Activated CD4-positive, alpha-beta T cell treated with anti-CD3 and anti-CD28 coated beads for 4 hours (primary cell): ENCODE measurements around the gene MPRIP.
"Not testable (repeated sequence)": the region's sequence is repeated elsewhere in the genome, so short reads cannot be mapped to it uniquely, and the experiment has no call there.

Source experiments
- DNase-seq, 2 donors: peaks; one replicate each; pipeline ENCODE4 v3.0.0-alpha.2; 2020

Gene MPRIP

DNA sequence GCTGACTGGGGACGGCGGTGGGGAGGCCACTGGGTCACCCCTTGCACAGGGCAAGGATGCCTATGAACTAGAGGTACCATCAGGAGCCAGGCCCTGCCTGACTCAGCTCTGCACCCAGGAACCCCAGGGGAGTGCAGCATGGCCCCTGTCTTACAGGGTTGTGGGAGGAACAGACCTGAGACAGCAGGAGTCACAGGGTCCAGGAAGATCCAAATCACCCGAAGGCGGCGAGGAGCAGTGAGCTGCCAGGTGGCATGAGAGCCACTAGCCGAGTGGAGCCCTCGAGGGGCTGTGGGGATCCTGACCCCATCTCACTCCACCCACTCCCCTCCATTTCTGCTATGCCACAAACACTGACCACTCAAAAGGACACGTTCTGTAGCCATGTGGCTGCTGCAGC is 133.1 kb downstream of the MPRIP start:
- no peak for DNase-seq

- DNase-seq = no peak
Measured at GRCh38 chr17:17175917-17176316, 133.7 kb downstream of the MPRIP start.

DNA sequence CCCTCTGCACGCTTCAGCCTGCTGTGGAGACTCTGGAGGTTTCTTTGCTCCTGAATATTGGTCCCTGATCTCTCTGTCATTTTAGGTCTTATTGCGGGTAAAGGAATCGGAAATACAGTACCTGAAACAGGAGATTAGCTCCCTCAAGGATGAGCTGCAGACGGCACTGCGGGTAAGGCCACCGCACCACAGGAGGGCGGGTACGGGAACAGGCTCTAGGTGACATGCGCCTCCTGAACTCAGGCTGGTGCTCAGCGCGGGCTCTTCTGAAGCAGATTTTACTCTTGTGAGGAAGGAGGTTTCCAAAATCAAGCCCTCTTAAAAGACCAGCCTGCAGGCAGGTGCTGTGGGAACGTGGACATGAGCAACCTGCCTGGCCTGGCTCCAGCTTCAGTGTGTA is 134.1 kb downstream of the MPRIP start:
- peak in 1 of 2 donors; percentile 26 for DNase-seq

- no peak for DNase-seq
Measured at GRCh38 chr17:17177176-17177575, 134.9 kb downstream of the MPRIP start.

DNA sequence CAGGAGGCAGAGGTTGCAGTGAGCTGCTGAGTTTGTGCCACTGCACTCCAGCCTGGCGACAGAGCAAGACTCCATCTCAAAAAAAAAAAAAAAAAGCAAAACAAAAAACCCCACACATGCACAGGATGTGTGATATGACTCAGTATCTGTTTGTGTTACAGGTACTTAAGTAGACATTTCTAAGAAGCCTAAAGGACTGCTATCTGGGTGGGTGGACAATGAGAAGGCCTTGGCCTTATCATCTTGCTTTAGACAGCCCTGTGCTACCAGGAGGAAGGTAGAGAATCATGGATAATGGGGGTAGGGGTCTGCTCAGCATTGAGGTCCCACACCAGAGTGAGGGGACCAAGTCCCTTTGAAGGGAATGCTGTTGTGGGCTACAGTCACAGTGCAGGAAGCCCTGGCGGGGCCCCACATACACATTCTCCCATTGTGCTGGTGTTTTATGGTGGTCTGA is 137.1 kb downstream of the MPRIP start:
- DNase-seq = no peak

DNA sequence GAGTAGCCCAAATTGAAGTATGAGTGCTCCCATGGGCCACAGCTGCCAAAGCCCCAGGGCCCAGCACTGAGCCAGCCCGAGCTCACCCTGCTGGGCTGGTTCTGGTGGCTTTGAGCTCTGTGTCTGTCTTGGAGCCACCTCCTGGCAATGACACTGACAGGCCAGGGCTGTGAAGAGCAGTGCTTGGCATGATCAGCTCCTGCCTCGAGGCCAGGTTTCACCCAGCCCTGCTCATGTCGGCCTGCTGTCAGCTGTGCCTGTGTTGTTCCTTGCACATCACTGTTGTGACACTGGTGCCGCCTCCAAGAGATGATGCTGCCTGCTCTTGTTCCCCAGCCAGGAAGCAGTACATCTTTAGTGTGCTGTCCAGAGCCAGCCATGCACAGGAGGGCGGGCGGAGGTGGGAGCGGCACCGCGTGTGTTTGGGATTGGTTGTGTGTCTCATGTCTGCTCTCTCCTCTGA is 137.9 kb downstream of the MPRIP start:
- DNase-seq = no peak

DNA sequence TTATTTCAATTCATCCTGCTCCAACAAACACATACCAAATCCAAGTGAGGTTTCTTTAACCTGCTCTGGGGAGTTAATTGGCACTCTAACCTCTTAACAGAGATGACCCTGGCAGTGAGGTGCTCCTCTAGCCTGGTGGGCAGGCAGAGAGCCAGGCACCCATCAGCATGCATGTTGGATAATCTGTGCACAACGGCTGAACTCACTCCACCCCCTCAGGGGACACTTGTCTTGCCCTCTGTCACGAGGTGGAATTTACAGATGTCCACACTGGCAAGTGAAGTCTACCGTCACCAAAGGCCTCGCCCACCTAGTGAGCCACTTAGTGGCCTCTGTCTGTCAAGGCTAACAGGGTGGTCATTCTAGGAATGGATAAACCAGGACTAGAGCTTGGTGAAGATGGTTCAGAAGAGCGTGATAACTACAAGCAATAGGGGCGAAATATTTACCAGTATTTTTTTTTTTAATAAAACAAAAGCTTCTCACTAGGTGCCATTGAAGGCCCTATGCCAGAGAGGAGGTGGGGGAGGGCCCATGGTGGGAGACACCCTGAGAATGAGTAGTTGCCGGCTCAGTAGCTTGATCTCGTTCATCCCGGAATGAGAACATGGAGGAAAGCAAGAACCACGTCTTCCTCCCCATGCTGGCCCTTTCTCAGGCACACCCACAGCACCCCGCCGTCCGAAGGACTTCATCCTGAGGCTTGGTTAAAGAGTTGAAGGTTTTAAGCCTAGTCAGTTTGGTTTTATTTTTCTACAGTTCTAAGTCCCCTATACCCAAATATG is 138.7 kb downstream of the MPRIP start:
- DNase-seq = no peak

- peak; percentile 50 to 62 for DNase-seq
Measured at GRCh38 chr17:17181666-17182597, 139.7 kb downstream of the MPRIP start.

- no peak for DNase-seq
Measured at GRCh38 chr17:17182598-17183136, 140.4 kb downstream of the MPRIP start.

DNA sequence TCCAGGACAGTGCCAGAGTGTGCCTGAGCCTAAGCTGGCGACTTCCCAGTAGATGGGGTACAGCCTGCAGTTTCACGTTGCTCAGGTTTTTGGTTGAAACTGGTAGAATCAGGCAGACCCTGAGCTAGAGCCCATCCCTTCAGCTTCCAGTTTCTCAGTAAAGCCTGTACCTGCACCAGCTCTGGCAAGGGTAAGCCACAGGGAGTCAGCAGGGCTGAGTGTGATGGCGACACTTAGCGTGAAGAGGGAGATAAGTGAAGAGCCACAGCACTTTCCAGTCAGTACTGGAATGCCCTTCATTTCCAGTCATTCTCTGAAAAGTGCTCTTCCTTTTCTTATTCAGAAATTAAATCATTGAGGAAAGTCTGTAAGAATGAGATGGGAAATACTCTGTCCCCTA is 141.5 kb downstream of the MPRIP start:
- DNase-seq = no peak

DNA sequence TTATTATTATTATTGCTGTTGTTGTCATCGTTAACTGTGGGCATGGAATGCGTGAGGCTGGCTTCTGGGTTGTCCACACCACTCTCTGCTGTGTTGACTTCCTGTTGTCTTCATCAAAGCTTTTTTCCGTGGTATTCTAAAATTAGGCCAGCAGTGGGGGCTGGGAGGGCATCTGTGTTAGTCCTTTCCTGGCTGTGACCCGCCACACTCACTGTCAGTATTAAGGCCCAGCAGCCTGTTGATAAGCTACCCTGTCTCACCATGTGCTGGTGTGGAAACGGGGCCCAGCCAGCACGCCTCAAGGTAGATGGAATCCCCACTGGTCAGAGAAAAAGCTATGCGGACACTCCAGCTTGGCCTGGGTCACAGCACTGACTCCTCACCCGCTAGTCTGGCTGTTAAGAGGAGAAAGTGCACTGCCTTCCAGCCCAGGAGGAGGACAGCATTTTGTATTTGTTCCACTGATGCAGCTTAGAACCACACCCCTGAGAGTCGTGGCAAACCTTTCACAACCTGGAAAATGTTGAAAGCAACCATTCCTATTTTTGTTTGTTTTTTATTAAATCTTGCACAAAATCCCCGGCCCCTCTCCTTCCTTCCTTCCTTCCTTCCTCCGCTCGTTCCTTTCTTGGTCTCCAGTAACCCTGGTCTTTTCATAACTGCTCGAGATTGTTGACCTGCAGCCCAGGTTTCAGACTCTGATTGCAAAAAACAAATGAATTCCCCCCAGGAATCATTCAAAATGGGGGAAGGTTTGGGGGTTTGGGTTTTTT is 142.9 kb downstream of the MPRIP start:
- DNase-seq = not testable (repeated sequence)

GRCh38 chr17:17186051-17186450 is 143.8 kb downstream of the MPRIP start:
- DNase-seq = peak in 1 of 2 donors; percentile 32

- no peak for DNase-seq
Measured at GRCh38 chr17:17186551-17187505, 144.6 kb downstream of the MPRIP start.

DNA sequence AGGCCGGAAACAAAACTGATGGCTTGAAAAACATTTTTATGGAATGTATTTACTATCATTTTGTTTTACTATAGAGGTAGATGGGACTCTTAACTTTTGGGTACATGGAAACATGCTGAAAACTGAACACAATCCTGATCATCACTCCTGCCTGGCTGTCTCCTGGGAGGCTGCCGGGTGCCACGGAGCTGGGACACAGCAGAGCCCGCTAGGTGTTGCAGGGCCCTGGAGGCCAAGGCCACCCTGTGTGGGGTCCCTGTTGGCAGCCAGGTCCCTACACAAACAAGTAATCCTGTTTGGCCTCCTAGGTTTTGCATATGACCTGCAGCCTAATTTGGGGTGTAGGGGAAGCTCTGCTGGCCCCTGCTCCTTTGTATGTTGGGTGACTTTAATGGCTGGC is 146.3 kb downstream of the MPRIP start:
- no peak for DNase-seq

DNA sequence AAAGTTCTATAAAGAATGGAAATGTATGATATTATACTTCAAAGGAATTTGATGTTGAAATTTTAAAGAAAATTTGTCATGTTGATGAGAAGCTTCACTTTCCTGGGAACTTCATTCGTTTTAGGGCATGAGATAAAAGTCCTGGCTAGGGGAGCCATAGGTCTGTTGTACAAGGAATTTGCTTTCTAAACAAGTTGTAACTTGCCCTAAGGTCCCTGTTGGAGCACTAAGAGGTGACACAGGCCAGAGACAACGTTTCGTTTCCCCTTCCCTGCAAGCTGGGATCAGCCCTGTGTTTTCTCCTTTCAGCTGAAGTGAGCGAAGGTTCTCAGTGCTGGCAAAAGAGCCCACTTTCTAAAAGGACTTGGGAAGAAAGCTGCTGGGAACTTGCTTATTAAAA is 147.3 kb downstream of the MPRIP start:
- no peak for DNase-seq

- no peak for DNase-seq
Measured at GRCh38 chr17:17190188-17190587, 147.9 kb downstream of the MPRIP start.

DNA sequence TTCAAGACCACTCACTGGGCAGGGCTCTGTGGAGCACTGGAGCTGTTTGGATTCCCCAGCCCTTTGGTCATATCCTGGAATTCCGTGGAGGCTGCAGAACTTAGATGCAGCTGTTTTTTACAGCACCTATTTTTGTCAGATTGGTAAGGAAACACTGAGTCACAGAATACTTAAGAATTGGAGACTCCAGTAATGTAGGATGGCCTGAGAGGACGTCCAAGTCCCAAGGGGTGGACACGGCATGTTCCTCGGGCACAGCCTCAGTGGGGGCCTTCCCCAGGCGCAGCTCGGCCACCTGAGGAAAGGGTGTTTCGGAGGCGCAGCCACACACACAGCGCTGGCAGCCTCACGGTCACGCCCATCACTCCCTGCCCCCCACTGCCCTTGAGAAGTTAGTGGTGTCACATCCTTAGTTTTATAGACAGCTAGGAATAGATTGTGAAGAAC is 149.1 kb downstream of the MPRIP start:
- DNase-seq = no peak

- DNase-seq = no peak
Measured at GRCh38 chr17:17191961-17192381, 149.7 kb downstream of the MPRIP start.

GRCh38 chr17:17195466-17195865 is 153.2 kb downstream of the MPRIP start:
- not testable (repeated sequence) for DNase-seq

- no peak for DNase-seq
Measured at GRCh38 chr17:17196776-17197175, 154.5 kb downstream of the MPRIP start.

DNA sequence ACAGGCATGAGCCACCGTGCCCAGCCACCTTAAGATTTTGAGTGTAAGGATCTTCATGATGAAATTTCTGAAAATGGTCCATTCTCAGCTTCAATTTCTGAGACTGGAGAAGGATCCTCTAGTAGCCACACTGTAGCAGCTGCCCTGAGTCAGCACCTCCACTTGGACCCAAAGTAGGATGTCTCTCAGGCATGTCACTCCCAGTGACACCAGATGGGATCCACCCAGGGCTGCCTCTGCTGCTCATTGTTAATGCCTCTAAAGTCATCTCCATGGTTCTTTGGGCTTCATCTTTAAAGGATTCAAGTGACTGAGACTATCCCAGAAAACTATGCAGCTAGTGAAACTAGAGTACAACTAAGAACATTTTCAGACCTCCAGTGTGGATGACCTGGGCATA is 156.0 kb downstream of the MPRIP start:
- DNase-seq = no peak
